Caco-2 (cell line): ENCODE data around the gene FOXF2. TPM values are rescaled to one million over a fixed set of nuclear protein-coding genes. Genes with fewer than 3 reads are reported as not detected.
"Not testable (repeated sequence)": the region's sequence is repeated elsewhere in the genome, so short reads cannot be mapped to it uniquely, and the experiment has no call there.

ENCODE experiments used
- BruUV-seq: library from RNA; stranded (reverse); fragments of 400-500 nt; replicated peaks from 2 replicates; lab custom pipeline; 2021; lab: Mats Ljungman, UMichigan
- CTCF ChIA-PET: fragments of 300-600 bp; sonication (Branson Sonifier 250); formaldehyde crosslinking; loops from one replicate; lab custom pipeline; 2022; ENCODE audit warnings: antibody characterized with exemption; lab: Charles Lee
- POLR2A ChIA-PET: fragments of 300-600 bp; sonication (Branson Sonifier 250); formaldehyde crosslinking; loops from one replicate; lab custom pipeline; 2022; ENCODE audit warnings: antibody characterized with exemption; lab: Charles Lee
- DNase-seq, 2 experiments: peaks; one replicate each; pipeline versions ENCODE4 v3.0.0 to v3.0.0-alpha.2; 2020 to 2022
- H3K27me3 ChIP-seq: replicated peaks from 2 replicates; pipeline ENCODE4 v1.6.0; 2011; ENCODE audit warnings: low read length; ENCODE audit not compliant: control insufficient read depth, insufficient read depth
- H3K36me3 ChIP-seq: 2 replicates; pipeline ENCODE4 v1.5.1; 2011; ENCODE audit warnings: low read length; ENCODE audit not compliant: control insufficient read depth, insufficient read depth
- H3K4me1 ChIP-seq: fragments of 250-450 bp; sonication (Bioruptor Pico); 2 replicates; pipeline ENCODE4 v1.5.1; 2020; ENCODE audit warnings: mild to moderate bottlenecking
- H3K4me3 ChIP-seq: 2 replicates; pipeline ENCODE4 v1.5.1; 2011; ENCODE audit warnings: low read depth, mild to moderate bottlenecking, control low read depth, low read length
- H3K9me3 ChIP-seq: fragments of 250-450 bp; sonication (Bioruptor Pico); 2 replicates; pipeline ENCODE4 v1.5.1; 2020; ENCODE audit warnings: mild to moderate bottlenecking, moderate library complexity
- H3K27ac Mint-ChIP-seq: one replicate; pipeline ENCODE4 v1.8.0; 2022; ENCODE audit warnings: mixed read lengths; ENCODE audit not compliant: unreplicated experiment
- H3K27me3 Mint-ChIP-seq: one replicate; pipeline ENCODE4 v1.8.0; 2022; ENCODE audit warnings: mixed read lengths; ENCODE audit not compliant: insufficient read depth, unreplicated experiment
- H3K36me3 Mint-ChIP-seq: one replicate; pipeline ENCODE4 v1.8.0; 2022; ENCODE audit warnings: mild to moderate bottlenecking, mixed read lengths; ENCODE audit not compliant: insufficient read depth, unreplicated experiment
- H3K4me1 Mint-ChIP-seq: one replicate; pipeline ENCODE4 v1.8.0; 2022; ENCODE audit warnings: low read depth, mixed read lengths; ENCODE audit not compliant: unreplicated experiment
- H3K4me3 Mint-ChIP-seq: one replicate; pipeline ENCODE4 v1.8.0; 2022; ENCODE audit warnings: mild to moderate bottlenecking, moderate library complexity, mixed read lengths; ENCODE audit not compliant: unreplicated experiment
- H3K9me3 Mint-ChIP-seq: one replicate; pipeline ENCODE4 v1.8.0; 2022; ENCODE audit warnings: mixed read lengths; ENCODE audit not compliant: unreplicated experiment
- CTCF ChIP-seq, 2 experiments: fragments of 200-600 bp in 1 of 2; IDR thresholded peaks; 1 replicate in 1 of 2; 2 replicates in 1 of 2; pipeline versions ENCODE4 v1.5.1 to v1.8.0; 2011 to 2022; ENCODE audit warnings: antibody characterized with exemption in 1 of 2, control low read depth in 1 of 2, inconsistent platforms in 1 of 2, low read depth in 1 of 2, low read length in 1 of 2, mild to moderate bottlenecking in 1 of 2, moderate library complexity in 1 of 2; ENCODE audit not compliant: insufficient read depth in 1 of 2, severe bottlenecking in 1 of 2, unreplicated experiment in 1 of 2
- intact Hi-C: fragments of 100-400 bp; cut with micrococcal nuclease; formaldehyde crosslinking; loops from one replicate; pipeline ENCODE4 v1.10.0; 2022; ENCODE audit not compliant: unreplicated experiment
- total RNA-seq: library from RNA; stranded (reverse); gene quantifications from 2 replicates; pipeline ENCODE4 v1.2.3, GENCODE V29; 2022

The FOXF2 gene
- total RNA-seq, 1 experiment from 2014 or later = 0.88 TPM

DNA sequence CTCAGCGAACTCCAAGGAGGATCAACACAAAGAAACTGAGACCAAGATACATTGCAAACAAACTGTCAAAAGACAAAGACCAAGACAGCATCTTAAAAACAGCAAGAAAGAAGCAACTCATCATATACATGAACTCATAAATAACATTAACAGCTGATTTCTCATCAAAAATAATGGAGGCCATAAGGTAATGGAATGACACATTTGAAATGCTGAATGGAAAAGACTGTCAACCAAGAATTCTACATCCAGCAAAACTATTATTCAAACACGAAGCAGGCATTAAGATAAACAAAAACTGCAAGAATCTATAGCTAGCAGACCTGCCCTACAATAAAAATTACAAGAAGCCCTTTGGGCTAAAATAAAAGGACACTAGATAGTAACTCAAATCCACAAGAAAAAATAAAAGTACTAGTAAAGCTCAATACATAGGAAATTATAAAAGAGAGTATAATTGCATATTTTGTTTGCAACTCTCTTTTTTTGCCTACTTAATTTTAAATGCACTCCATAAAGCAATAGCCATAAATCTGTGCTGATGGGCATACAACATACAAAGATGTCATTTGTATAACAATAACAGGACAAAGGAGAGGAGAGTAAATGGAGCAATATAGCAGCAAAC, 37.9 kb upstream of the FOXF2 start:
- BruUV-seq = no TSS peak

GRCh38 chr6:1355068-1355467, 34.3 kb upstream of the FOXF2 start:
- intact Hi-C loops, CTCF ChIA-PET, DNase-seq, H3K4me1 Mint-ChIP-seq, H3K4me3 ChIP-seq, H3K27me3 Mint-ChIP-seq, H3K36me3 ChIP-seq, H3K36me3 Mint-ChIP-seq, BruUV-seq, POLR2A ChIA-PET, H3K27me3 ChIP-seq, H3K4me3 Mint-ChIP-seq, H3K4me1 ChIP-seq, H3K27ac Mint-ChIP-seq, H3K9me3 Mint-ChIP-seq: not testable (repeated sequence)
- H3K9me3 ChIP-seq = peaks cover 16% of the 10 kb centered on the region

More for the DNA sequence above, 37.9 kb upstream of the FOXF2 start:
- Mint-ChIP-seq H3K27ac (no peak overlapping the region), H3K4me3 (no peak overlapping the region), H3K4me1 (no peaks in the 10 kb centered on the region), H3K27me3 (peaks cover 6% of the 10 kb centered on the region), H3K36me3 (no peaks in the 10 kb centered on the region), H3K9me3 (peaks cover 10% of the 10 kb centered on the region)
- no peak for TF ChIP-seq CTCF (IDR thresholded peaks at IDR 0.05; ENCODE audit: insufficient read depth in 1 of 2, low read depth in 1 of 2, low read length in 1 of 2, severe bottlenecking in 1 of 2, unreplicated experiment in 1 of 2)
- ChIA-PET CTCF (no interaction called here), POLR2A (no interaction called here)
- Histone ChIP-seq H3K4me3 (no peak overlapping the region), H3K4me1 (no peaks in the 10 kb centered on the region), H3K27me3 (no peaks in the 10 kb centered on the region), H3K36me3 (no peaks in the 10 kb centered on the region), H3K9me3 (peaks cover 16% of the 10 kb centered on the region)
- DNase-seq = no peak
- intact Hi-C loops = no loop called here

- H3K36me3 ChIP-seq, intact Hi-C loops, CTCF ChIA-PET, DNase-seq, H3K4me1 Mint-ChIP-seq, H3K27me3 Mint-ChIP-seq, BruUV-seq, H3K9me3 ChIP-seq, H3K4me1 ChIP-seq, H3K9me3 Mint-ChIP-seq, H3K27me3 ChIP-seq, H3K36me3 Mint-ChIP-seq, H3K4me3 Mint-ChIP-seq, H3K4me3 ChIP-seq, H3K27ac Mint-ChIP-seq, POLR2A ChIA-PET: not testable (repeated sequence)
Observed at GRCh38 chr6:1361717-1362116, 27.7 kb upstream of the FOXF2 start.

DNA sequence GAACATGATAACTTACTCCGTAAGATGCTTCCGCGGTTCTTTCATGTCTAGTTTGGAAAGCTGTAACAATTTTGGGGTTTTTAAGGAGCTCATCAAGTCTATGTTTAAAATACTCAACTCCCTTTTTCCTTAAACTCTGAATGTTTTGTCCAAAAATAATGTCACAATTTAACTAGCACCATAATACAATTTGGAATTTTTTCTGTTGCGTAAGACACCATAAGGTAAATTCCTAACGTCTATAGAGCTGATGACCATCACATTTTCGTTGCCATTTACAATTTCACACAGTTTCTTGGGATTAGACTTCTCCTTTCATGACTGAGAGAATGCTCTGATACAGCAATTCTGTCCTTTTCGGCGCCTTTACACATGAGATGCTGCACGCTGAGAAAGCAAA, 26.7 kb upstream of the FOXF2 start:
- no peak overlapping the region for H3K4me3 ChIP-seq
- TF ChIP-seq CTCF (IDR thresholded peaks at IDR 0.05; ENCODE audit: insufficient read depth in 1 of 2, low read depth in 1 of 2, low read length in 1 of 2, severe bottlenecking in 1 of 2, unreplicated experiment in 1 of 2) = no peak
- DNase-seq = no peak
- H3K4me3 Mint-ChIP-seq = no peak overlapping the region
- no peak overlapping the region for H3K27ac Mint-ChIP-seq
- intact Hi-C loops = no loop called here
- no peaks in the 10 kb centered on the region for H3K36me3 Mint-ChIP-seq
- no peaks in the 10 kb centered on the region for H3K4me1 Mint-ChIP-seq
- no peaks in the 10 kb centered on the region for H3K27me3 Mint-ChIP-seq
- no peaks in the 10 kb centered on the region for H3K36me3 ChIP-seq
- BruUV-seq = no TSS peak
- H3K27me3 ChIP-seq = no peaks in the 10 kb centered on the region
- H3K9me3 Mint-ChIP-seq = no peaks in the 10 kb centered on the region
- H3K4me1 ChIP-seq = no peaks in the 10 kb centered on the region
- ChIA-PET POLR2A (no interaction called here), CTCF (no interaction called here)
- H3K9me3 ChIP-seq = no peaks in the 10 kb centered on the region
